Ishikawa (cell line): ENCODE results near the gene OSR1.
A peak's percentile ranks its signal among the peaks of the same experiment; 100 is the strongest.

ENCODE experiments used
- CEBPB ChIP-seq: IDR thresholded peaks from 2 replicates; pipeline ENCODE4 v1.6.1; 2012
- CREB1 ChIP-seq: IDR thresholded peaks from 2 replicates; pipeline ENCODE4 v1.6.1; 2012; ENCODE audit warnings: low read depth
- EGR1 ChIP-seq: IDR thresholded peaks from 2 replicates; pipeline ENCODE4 v1.6.1; 2012
- EP300 ChIP-seq: IDR thresholded peaks from 2 replicates; pipeline ENCODE4 v1.6.1; 2012; ENCODE audit warnings: borderline replicate concordance
- FOXM1 ChIP-seq: IDR thresholded peaks from 2 replicates; pipeline ENCODE4 v1.6.1; 2012; ENCODE audit warnings: low read depth, borderline replicate concordance
- NFIC ChIP-seq: IDR thresholded peaks from 2 replicates; pipeline ENCODE4 v1.6.1; 2012
- RAD21 ChIP-seq: IDR thresholded peaks from 2 replicates; pipeline ENCODE4 v1.6.1; 2012; ENCODE audit warnings: low read depth
- TAF1 ChIP-seq: IDR thresholded peaks from 2 replicates; pipeline ENCODE4 v1.6.1; 2012; ENCODE audit warnings: low read depth, mild to moderate bottlenecking
- TCF12 ChIP-seq: IDR thresholded peaks from 2 replicates; pipeline ENCODE4 v1.6.1; 2012; ENCODE audit warnings: low read depth
- TEAD4 ChIP-seq: IDR thresholded peaks from 2 replicates; pipeline ENCODE4 v1.6.1; 2012
- YY1 ChIP-seq: IDR thresholded peaks from 2 replicates; pipeline ENCODE4 v1.6.1; 2012; ENCODE audit warnings: low read depth
- ZBTB7A ChIP-seq: IDR thresholded peaks from 2 replicates; pipeline ENCODE4 v1.6.1; 2012; ENCODE audit warnings: low read depth
- TF ChIP-seq, protein P1 (sequence below): IDR thresholded peaks from 2 replicates; pipeline ENCODE4 v1.6.1; 2012
- TF ChIP-seq, protein P2 (sequence below): IDR thresholded peaks from 2 replicates; pipeline ENCODE4 v1.6.1; 2012; ENCODE audit warnings: low read depth, mild to moderate bottlenecking
- TF ChIP-seq, protein P3 (sequence below): IDR thresholded peaks from 2 replicates; pipeline ENCODE4 v1.6.1; 2012

The OSR1 gene

DNA sequence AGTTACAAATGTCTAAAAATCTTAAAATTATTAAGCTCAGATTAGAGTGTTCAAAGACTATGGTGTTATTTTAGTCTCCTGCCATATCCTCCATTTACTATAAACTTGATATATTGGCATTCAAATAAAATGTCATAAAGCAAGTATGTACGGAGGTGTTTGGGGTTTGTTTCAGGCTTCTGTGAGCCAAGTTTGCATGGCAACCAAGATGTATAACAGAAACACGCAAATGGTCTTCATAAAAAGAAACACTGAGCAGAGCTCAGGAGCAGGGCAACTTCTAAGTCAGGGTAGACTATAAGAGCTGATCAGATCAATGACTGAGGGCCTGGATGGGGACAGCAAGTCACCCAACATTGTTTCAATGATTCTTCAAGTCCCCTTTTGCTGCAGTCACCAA is 20.5 kb upstream of the OSR1 start:
- TF ChIP-seq CEBPB (no peak), YY1 (no peak), NFIC (no peak), CREB1 (no peak), RAD21 (no peak), EP300 (no peak), TEAD4 (no peak), TAF1 (no peak)
- TF ChIP-seq, protein P1, sequence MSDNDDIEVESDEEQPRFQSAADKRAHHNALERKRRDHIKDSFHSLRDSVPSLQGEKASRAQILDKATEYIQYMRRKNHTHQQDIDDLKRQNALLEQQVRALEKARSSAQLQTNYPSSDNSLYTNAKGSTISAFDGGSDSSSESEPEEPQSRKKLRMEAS = no peak

DNA sequence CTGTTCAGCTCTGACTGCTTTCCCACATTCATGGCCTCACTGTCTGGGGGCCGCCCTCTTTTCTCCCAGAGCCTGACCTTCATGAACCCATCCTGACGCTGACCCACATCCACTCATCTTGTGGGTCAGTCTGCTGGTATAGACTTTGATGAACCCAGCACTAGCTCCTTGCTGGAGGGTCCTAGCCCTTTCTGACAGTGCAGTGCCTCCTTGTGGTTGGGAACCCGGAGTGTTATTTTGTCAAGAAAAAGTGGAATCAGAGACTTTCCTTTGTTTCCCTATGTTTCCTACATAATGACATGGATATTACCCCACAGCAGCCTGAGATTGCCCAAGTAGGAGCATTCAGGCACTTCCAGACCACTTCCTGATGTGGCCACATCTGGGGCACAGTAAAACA is 19.3 kb upstream of the OSR1 start:
- TF ChIP-seq EP300 = no peak
- TF ChIP-seq RAD21 = peak; percentile 33

DNA sequence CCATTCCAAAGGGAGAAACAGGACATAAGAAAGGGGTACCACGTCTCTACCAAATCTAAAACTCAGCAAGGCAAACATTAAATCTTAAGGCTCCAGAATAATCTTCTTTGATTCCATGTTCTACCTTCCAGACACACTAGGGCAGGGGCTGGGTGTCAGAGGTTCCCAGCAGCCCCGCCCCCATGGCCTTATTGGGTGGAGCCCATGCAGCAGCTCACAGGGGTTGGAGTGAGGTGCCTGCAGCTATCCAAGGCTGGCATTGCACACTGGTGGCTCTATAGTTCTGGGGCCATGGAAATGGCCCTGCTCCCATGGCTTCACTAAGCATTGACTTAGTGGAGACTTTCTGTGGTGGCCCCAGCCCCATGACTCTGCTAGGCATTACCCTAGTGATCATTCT is 14.9 kb upstream of the OSR1 start:
- TF ChIP-seq RAD21 (no peak), YY1 (no peak), TAF1 (no peak), EGR1 (no peak), FOXM1 (no peak), ZBTB7A (no peak), TEAD4 (no peak), TCF12 (no peak), EP300 (no peak), NFIC (no peak)
- TF ChIP-seq, protein P2, sequence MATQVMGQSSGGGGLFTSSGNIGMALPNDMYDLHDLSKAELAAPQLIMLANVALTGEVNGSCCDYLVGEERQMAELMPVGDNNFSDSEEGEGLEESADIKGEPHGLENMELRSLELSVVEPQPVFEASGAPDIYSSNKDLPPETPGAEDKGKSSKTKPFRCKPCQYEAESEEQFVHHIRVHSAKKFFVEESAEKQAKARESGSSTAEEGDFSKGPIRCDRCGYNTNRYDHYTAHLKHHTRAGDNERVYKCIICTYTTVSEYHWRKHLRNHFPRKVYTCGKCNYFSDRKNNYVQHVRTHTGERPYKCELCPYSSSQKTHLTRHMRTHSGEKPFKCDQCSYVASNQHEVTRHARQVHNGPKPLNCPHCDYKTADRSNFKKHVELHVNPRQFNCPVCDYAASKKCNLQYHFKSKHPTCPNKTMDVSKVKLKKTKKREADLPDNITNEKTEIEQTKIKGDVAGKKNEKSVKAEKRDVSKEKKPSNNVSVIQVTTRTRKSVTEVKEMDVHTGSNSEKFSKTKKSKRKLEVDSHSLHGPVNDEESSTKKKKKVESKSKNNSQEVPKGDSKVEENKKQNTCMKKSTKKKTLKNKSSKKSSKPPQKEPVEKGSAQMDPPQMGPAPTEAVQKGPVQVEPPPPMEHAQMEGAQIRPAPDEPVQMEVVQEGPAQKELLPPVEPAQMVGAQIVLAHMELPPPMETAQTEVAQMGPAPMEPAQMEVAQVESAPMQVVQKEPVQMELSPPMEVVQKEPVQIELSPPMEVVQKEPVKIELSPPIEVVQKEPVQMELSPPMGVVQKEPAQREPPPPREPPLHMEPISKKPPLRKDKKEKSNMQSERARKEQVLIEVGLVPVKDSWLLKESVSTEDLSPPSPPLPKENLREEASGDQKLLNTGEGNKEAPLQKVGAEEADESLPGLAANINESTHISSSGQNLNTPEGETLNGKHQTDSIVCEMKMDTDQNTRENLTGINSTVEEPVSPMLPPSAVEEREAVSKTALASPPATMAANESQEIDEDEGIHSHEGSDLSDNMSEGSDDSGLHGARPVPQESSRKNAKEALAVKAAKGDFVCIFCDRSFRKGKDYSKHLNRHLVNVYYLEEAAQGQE = no peak
- TF ChIP-seq, protein P1 = no peak
- TF ChIP-seq, protein P3, sequence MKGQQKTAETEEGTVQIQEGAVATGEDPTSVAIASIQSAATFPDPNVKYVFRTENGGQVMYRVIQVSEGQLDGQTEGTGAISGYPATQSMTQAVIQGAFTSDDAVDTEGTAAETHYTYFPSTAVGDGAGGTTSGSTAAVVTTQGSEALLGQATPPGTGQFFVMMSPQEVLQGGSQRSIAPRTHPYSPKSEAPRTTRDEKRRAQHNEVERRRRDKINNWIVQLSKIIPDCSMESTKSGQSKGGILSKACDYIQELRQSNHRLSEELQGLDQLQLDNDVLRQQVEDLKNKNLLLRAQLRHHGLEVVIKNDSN = no peak

DNA sequence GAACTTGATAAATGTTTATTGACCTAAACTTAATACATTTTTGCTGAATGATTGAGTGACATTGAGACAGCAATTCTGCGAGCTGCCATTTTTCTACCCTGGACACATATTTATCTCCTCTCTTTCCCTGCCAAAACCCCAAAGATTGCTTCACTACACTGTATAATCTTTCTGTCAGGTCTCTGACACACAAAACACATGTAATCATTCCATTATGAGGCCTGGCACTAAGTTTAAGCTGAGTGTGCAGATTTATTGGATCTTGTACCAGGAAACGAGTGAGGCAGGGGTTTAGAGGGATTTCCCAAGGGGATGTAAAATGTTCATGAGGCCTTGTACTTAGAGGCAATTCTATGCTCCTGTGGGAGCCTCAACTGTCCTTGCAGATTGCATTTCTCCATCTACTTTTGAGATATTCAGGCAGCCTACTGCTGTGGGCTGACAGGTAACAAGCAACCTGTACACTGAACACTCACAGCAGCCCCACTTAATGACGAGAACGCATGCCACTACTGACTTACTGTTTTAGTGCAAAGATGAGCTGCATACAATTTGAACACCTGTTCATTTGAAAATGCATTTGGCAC is 13.7 kb upstream of the OSR1 start:
- TF ChIP-seq CREB1 (no peak), EP300 (no peak), TEAD4 (no peak), RAD21 (no peak), ZBTB7A (no peak), YY1 (no peak), EGR1 (no peak), CEBPB (no peak)
- TF ChIP-seq, protein P3 = no peak
- TF ChIP-seq, protein P2 = no peak

DNA sequence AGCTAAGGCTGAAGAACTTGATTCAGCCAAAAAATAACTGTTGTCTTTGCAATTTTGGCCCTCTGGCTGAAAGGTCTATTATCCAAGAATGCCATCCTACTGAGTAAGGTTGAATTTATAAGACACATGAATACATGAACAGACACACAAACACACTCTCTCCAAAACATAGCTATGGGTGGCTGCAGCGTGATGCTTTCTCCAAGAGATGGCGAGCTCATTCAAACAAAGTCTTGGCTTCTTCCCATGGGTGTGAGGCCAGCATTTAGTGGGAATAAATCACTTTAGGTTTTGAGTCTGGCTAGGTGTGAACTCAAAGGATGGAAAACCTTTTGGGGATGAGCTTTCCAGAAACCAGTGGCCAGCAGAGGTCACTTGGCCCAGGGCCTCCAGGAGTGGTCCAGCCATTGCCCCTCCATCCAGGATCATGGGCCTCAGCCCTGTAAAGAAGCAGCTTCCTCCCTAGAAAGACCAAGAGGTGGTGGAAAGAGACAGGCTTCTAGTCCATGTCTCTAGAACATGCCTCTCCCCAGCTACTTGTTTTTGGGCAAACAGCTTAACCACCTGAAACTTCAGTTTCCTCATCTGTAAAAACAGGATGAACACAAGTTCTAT is 11.0 kb upstream of the OSR1 start:
- TF ChIP-seq FOXM1 = no peak
- peak; percentile 30; the same call in 1 of the 2 replicates for TF ChIP-seq RAD21
- TF ChIP-seq EGR1 = no peak
- no peak for TF ChIP-seq EP300
- TF ChIP-seq, protein P3 = no peak
- no peak for TF ChIP-seq CEBPB

DNA sequence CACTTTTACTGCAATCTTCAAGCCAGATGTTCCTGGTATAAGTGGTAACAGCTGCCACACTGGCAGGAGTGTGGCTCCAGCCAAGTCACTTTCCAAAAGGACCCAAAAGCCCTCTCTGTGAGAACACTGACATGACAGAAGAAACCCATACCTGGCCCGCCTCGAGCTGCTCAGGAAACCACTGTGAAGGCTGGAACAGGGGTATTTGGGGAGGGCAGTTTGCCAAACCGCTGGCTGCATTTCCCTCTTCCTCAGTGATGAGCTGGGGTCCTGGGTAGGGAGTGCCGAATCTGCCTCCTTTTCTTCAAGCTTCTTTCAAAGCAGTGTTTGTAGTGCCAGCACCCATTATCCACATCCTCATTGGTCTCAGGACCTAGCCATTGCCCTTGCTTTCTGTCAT is 10.3 kb upstream of the OSR1 start:
- TF ChIP-seq, protein P1 = no peak
- TF ChIP-seq FOXM1 = no peak
- no peak for TF ChIP-seq EP300
- no peak for TF ChIP-seq ZBTB7A
- TF ChIP-seq TCF12 = no peak
- TF ChIP-seq NFIC = no peak
- TF ChIP-seq YY1 = no peak
- no peak for TF ChIP-seq RAD21
- no peak for TF ChIP-seq TEAD4
- TF ChIP-seq EGR1 = no peak
- TF ChIP-seq, protein P2 = no peak
- TF ChIP-seq TAF1 = no peak
- TF ChIP-seq, protein P3 = no peak
- no peak for TF ChIP-seq CREB1
